MCF 10A (cell line): Measurements from ENCODE around the gene TCEA2. TPM values are rescaled to one million over a fixed set of nuclear protein-coding genes. Genes with fewer than 3 reads are reported as not detected.

Experiments used
- BruUV-seq: library from RNA; stranded (reverse); fragments of 400-500 nt; replicated peaks from 2 replicates; lab custom pipeline; 2021; lab: Mats Ljungman, UMichigan
- CTCF ChIA-PET: fragments of 300-600 bp; sonication (Branson Sonifier 250); formaldehyde crosslinking; extraction: SDS; loops from one replicate; lab custom pipeline; 2021; ENCODE audit warnings: antibody characterized with exemption, inconsistent platforms; lab: Yijun Ruan, JAX
- POLR2A ChIA-PET: fragments of 300-600, 350-650 bp; sonication (Branson Sonifier 250); formaldehyde crosslinking; extraction: SDS; loops from one replicate; lab custom pipeline; 2020; ENCODE audit warnings: antibody characterized with exemption, inconsistent platforms; lab: Yijun Ruan, JAX
- DNase-seq: peaks from one replicate; pipeline ENCODE4 v3.0.0-alpha.2; 2018; ENCODE audit not compliant: unreplicated experiment
- H3K27ac Mint-ChIP-seq: one replicate; pipeline ENCODE4 v1.8.0; 2022; ENCODE audit warnings: mild to moderate bottlenecking, low read depth, mixed read lengths; ENCODE audit not compliant: unreplicated experiment
- H3K27me3 Mint-ChIP-seq: one replicate; pipeline ENCODE4 v1.8.0; 2022; ENCODE audit warnings: mixed read lengths; ENCODE audit not compliant: insufficient read depth, unreplicated experiment
- H3K36me3 Mint-ChIP-seq: one replicate; pipeline ENCODE4 v1.8.0; 2022; ENCODE audit warnings: mild to moderate bottlenecking, moderate library complexity, mixed read lengths; ENCODE audit not compliant: insufficient read depth, unreplicated experiment
- H3K4me1 Mint-ChIP-seq: one replicate; pipeline ENCODE4 v1.8.0; 2022; ENCODE audit warnings: mixed read lengths; ENCODE audit not compliant: insufficient read depth, unreplicated experiment
- H3K4me3 Mint-ChIP-seq: one replicate; pipeline ENCODE4 v1.8.0; 2022; ENCODE audit warnings: mild to moderate bottlenecking, moderate library complexity, mixed read lengths; ENCODE audit not compliant: unreplicated experiment
- H3K9me3 Mint-ChIP-seq: one replicate; pipeline ENCODE4 v1.8.0; 2022; ENCODE audit warnings: mixed read lengths; ENCODE audit not compliant: unreplicated experiment
- intact Hi-C: fragments of 100-400 bp; cut with micrococcal nuclease; formaldehyde crosslinking; loops from 2 replicates; pipeline ENCODE4 v1.14.1; 2022
- total RNA-seq: library from RNA; stranded (reverse); gene quantifications from 2 replicates; pipeline ENCODE4 v1.2.3, GENCODE V29; 2022
- TF ChIP-seq, protein P1 (sequence below): fragments of 200-600 bp; IDR thresholded peaks from one replicate; pipeline ENCODE4 v1.8.0; 2022; ENCODE audit warnings: antibody characterized with exemption, mild to moderate bottlenecking; ENCODE audit not compliant: unreplicated experiment

TCEA2 gene
- total RNA-seq, 1 experiment from 2014 or later = 30.8 TPM

DNA sequence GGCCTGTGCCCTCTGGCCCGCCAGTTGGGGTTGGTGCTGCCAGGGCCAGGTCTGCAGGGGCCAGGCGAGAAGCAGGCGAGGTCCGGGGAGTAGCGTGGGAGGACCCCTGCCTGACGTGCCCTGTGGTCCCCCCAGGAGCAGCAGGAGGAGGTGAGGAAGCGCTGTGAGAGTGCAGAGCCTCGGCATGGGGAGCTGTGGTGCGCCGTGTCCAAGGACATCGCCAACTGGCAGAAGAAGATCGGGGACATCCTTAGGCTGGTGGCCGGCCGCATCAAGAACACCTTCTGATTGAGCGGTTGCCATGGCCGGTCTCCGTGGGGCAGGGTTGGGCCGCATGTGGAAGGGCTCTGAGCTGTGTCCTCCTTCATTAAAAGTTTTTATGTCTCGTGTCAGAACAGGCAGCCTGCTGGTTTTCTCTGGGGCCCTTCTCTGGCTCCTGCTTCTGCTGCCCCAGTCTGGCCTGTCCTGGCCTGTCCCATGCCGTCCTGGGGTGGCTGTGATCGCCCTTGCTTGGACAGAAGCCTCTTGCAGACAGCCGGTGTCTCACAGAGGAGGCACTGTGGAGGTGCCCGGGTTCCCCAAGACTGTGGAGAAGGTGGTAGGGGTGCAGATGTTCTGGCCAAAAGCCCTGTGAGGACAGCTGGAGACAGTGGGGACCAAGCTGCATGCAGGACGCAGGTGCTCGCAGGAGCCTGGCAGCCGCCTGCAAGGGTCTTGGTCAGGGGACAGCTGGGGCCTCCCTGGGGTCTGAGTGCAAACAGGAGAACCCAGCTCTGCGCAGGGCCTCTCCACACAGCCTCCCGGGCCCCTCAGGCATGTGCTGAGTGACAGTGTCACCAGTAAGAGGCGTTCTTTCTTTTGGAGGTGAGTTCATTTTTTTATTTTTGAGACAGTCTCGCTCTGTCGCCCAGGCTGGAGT is 30.0 kb upstream of the TCEA2 start:
- BruUV-seq = no TSS peak
- TF ChIP-seq, protein P1, sequence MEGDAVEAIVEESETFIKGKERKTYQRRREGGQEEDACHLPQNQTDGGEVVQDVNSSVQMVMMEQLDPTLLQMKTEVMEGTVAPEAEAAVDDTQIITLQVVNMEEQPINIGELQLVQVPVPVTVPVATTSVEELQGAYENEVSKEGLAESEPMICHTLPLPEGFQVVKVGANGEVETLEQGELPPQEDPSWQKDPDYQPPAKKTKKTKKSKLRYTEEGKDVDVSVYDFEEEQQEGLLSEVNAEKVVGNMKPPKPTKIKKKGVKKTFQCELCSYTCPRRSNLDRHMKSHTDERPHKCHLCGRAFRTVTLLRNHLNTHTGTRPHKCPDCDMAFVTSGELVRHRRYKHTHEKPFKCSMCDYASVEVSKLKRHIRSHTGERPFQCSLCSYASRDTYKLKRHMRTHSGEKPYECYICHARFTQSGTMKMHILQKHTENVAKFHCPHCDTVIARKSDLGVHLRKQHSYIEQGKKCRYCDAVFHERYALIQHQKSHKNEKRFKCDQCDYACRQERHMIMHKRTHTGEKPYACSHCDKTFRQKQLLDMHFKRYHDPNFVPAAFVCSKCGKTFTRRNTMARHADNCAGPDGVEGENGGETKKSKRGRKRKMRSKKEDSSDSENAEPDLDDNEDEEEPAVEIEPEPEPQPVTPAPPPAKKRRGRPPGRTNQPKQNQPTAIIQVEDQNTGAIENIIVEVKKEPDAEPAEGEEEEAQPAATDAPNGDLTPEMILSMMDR = no peak
- ChIA-PET CTCF (interaction anchor here (0.6 to 1.2 kb wide), 4 partner anchors 25 to 772 kb away, joined by 3 to 5 read pairs (median 3); no protein-coding TSS in a partner anchor), POLR2A (interaction anchor here (0.6 to 1.5 kb wide), 5 partner anchors 30 to 250 kb away, joined by 3 to 6 read pairs (median 4); partner anchors contain the start of genes PRPF6 and TCEA2)
- Mint-ChIP-seq H3K4me1 (no peaks in the 10 kb centered on the region), H3K9me3 (no peaks in the 10 kb centered on the region), H3K4me3 (no peak overlapping the region), H3K27me3 (no peaks in the 10 kb centered on the region), H3K27ac (no peak overlapping the region), H3K36me3 (peaks cover 72% of the 10 kb centered on the region)
- intact Hi-C loops = no loop called here
- DNase-seq = no peak

DNA sequence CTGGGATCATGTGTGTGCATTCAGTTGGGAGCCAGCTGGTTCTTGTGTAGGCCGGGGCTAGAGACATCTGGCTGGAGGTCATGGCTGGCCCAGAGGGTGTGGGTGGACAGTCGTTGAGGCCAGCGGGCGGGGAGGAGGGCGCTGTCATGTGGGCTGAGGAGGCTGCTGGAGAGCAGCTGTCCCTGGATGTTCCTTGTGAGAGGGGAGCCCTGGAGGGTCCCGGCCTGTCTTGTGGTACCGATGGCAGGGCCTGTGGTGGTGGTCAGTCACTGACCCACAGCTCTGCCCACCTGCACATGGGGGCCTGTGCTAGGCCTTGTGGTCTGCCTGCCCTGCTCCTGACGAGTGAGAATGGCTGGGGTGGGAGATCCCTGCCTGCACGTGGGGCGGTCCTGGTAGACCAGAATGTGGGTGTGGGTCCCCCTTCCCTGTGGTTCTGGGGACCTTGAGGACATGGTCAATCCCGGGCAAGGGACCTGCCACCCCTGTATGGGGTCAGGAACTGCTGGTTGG is 29.0 kb upstream of the TCEA2 start:
- Mint-ChIP-seq H3K36me3 (peaks cover 61% of the 10 kb centered on the region), H3K9me3 (no peaks in the 10 kb centered on the region), H3K27me3 (no peaks in the 10 kb centered on the region), H3K27ac (no peak overlapping the region), H3K4me1 (no peaks in the 10 kb centered on the region), H3K4me3 (no peak overlapping the region)
- CTCF ChIA-PET = interaction anchor here (0.7 to 1.2 kb wide), 2 partner anchors 45 to 87 kb away, joined by 3 to 4 read pairs; no protein-coding TSS in a partner anchor
- intact Hi-C loops = no loop called here
- POLR2A ChIA-PET = interaction anchor here (0.6 to 1.5 kb wide), 7 partner anchors 15 to 335 kb away, joined by 3 to 6 read pairs (median 4); partner anchors contain the start of genes PRPF6, SOX18 and TCEA2
- BruUV-seq = no TSS peak
- TF ChIP-seq, protein P1 = no peak
- DNase-seq = no peak

DNA sequence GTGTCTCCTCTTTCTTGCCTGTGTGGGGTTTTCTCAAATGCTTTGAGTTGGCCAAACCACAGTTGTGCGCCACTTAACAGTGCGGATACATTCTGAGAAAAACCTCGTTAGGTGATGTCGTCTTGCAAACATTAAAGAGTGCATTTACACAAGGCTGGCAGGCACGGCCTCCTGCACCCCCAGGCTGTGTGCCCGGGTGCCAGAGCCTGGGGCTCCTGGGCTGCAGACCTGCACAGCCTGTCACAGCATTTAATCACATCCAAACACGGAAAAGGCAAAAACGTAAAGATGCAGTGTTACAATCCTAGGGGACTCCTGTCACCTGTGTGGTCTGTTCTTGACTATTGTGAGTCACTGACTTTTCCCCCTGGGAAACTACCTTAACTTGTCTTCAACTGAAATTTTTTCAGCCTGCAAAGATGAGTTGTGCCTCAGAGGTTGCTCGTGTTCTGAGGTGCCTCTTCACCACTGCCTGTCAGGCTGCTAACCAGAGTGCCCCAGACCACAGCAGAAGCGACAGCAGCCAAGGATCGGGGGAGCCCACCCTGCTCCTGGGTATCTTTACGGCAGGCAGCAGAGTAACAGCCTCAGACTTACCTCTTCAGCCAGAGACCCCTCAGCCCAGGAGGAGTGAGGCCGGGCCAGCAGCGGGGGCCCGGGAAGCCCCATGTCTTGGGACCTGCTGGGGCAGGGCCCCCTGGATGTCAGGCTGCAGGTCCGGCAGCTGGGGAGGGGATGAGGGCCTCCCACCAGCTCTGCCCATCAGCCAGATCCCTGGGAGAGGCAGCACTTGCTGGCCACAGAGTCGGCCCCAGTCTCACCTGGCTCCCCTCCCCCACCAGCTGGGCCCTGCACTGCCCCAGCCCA is 27.7 kb upstream of the TCEA2 start:
- Mint-ChIP-seq H3K27me3 (no peaks in the 10 kb centered on the region), H3K4me1 (peaks cover 4% of the 10 kb centered on the region), H3K27ac (no peak overlapping the region), H3K4me3 (no peak overlapping the region), H3K36me3 (peaks cover 49% of the 10 kb centered on the region), H3K9me3 (no peaks in the 10 kb centered on the region)
- ChIA-PET POLR2A (no interaction called here), CTCF (interaction anchor here (0.8 to 10.8 kb wide), 4 partner anchors 9 to 86 kb away, joined by 3 to 284 read pairs (median 7); partner anchors contain the start of gene TCEA2)
- TF ChIP-seq, protein P1 = no peak
- BruUV-seq = no TSS peak
- intact Hi-C loops = no loop called here
- DNase-seq = no peak
